Measurements from ENCODE around the gene NCOA4. TPM values are rescaled to one million over a fixed set of nuclear protein-coding genes. Genes with fewer than 3 reads are reported as not detected.

The NCOA4 gene
- total RNA-seq, 2 donors from 2014 or later: 60.2 to 80.1 TPM

- intact Hi-C loops (cut with DNase I): no loop called here
- 3 to 6% methylated on average over 6 of the region's 6 CpGs for WGBS, 2 donors
- Histone ChIP-seq H3K4me3 (no peak overlapping the region), H3K9me3 (no peaks in the 10 kb centered on the region), H3K4me1 (peaks cover 73% of the 10 kb centered on the region), H3K27me3 (no peaks in the 10 kb centered on the region), H3K27ac (peak overlapping the region in 3 of 4 donors; percentile 90 to 94 (median 94)), H3K36me3 (replicated peaks in 1 of 2; ENCODE audit: insufficient read depth in 1 of 2, low read depth in 2 of 2) (no peaks in the 10 kb centered on the region)
- ATAC-seq (peak; percentile 69), DNase-seq (peak; percentile 51 to 81 (median 64))
- TF ChIP-seq, protein P1, sequence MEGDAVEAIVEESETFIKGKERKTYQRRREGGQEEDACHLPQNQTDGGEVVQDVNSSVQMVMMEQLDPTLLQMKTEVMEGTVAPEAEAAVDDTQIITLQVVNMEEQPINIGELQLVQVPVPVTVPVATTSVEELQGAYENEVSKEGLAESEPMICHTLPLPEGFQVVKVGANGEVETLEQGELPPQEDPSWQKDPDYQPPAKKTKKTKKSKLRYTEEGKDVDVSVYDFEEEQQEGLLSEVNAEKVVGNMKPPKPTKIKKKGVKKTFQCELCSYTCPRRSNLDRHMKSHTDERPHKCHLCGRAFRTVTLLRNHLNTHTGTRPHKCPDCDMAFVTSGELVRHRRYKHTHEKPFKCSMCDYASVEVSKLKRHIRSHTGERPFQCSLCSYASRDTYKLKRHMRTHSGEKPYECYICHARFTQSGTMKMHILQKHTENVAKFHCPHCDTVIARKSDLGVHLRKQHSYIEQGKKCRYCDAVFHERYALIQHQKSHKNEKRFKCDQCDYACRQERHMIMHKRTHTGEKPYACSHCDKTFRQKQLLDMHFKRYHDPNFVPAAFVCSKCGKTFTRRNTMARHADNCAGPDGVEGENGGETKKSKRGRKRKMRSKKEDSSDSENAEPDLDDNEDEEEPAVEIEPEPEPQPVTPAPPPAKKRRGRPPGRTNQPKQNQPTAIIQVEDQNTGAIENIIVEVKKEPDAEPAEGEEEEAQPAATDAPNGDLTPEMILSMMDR (IDR thresholded peaks at IDR 0.05): peak; percentile 29 to 86 (median 82)
- no peak for TF ChIP-seq POLR2A (IDR thresholded peaks at IDR 0.05)
Measured at GRCh38 chr10:46028584-46029460, 1.6 kb downstream of the NCOA4 start.

- no peak overlapping the region for H3K4me3 ChIP-seq
- no peak overlapping the region for H3K27ac ChIP-seq
- DNase-seq: no peak
- TF ChIP-seq, protein P1 (IDR thresholded peaks at IDR 0.05): no peak
- TF ChIP-seq POLR2A (IDR thresholded peaks at IDR 0.05): no peak
- no peaks in the 10 kb centered on the region for H3K36me3 ChIP-seq (replicated peaks in 1 of 2; ENCODE audit: insufficient read depth in 1 of 2, low read depth in 2 of 2)
- no peak for ATAC-seq
- H3K9me3 ChIP-seq: no peaks in the 10 kb centered on the region
- peaks cover 85% of the 10 kb centered on the region for H3K4me1 ChIP-seq
- no peaks in the 10 kb centered on the region for H3K27me3 ChIP-seq
- intact Hi-C loops (cut with DNase I): no loop called here
Measured at GRCh38 chr10:46026106-46026505, 4.3 kb downstream of the NCOA4 start.

DNA sequence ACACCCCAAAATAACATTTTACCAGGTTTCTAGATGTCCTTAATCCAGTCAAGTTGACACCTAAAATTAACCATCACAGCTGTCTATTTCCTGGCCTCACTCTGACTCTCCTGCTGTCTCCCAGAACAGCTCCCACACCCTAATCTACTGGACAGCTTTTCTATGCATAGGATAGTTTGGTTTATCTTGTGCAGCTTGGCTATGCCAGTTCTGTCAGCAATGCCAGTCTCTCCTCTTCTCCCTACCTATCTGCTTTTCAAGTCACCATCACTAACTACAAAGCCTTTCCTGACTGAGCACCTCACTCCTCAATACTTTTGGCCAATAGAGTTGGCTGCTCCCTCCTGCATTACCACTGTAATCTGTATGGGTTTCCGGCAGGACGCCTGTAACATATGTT is 5.0 kb downstream of the NCOA4 start:
- intact Hi-C loops (cut with DNase I): no loop called here
- Histone ChIP-seq H3K27ac (peak overlapping the region in 1 of 4 donors; percentile 32), H3K4me3 (no peak overlapping the region), H3K4me1 (peaks cover 87% of the 10 kb centered on the region), H3K36me3 (replicated peaks in 1 of 2; ENCODE audit: insufficient read depth in 1 of 2, low read depth in 2 of 2) (no peaks in the 10 kb centered on the region), H3K9me3 (no peaks in the 10 kb centered on the region), H3K27me3 (no peaks in the 10 kb centered on the region)
- DNase-seq (no peak), ATAC-seq (no peak)
- no peak for TF ChIP-seq POLR2A (IDR thresholded peaks at IDR 0.05)
- TF ChIP-seq, protein P1 (IDR thresholded peaks at IDR 0.05): no peak
- WGBS, 2 donors: 57 to 59% methylated on average over 2 of the region's 2 CpGs

DNA sequence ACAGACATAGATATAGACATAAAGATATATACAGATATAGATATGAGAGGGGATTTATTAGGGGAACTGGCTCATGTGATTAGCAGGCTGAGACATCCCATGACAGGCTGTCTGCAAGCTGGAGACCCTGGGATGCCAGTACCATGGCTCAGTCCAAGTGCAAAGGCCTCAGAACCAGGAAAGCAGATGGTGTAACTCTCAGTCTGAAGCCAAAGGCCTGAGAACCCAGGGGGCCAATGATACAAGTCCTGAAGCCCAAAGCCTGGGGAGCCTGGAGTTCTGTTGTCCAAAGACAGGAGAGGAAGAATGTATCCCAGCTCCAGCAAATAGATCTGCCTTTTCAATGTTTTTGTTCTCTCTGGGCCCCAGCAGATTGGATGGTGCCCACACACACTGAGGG is 5.5 kb downstream of the NCOA4 start:
- intact Hi-C loops (cut with DNase I): no loop called here
- Histone ChIP-seq H3K36me3 (replicated peaks in 1 of 2; ENCODE audit: insufficient read depth in 1 of 2, low read depth in 2 of 2) (no peaks in the 10 kb centered on the region), H3K27ac (peak overlapping the region in 2 of 4 donors; percentile 32 to 93), H3K4me1 (peaks cover 91% of the 10 kb centered on the region), H3K4me3 (no peak overlapping the region), H3K9me3 (no peaks in the 10 kb centered on the region), H3K27me3 (no peaks in the 10 kb centered on the region)
- no peak for ATAC-seq
- DNase-seq: no peak
- TF ChIP-seq POLR2A (IDR thresholded peaks at IDR 0.05): no peak
- TF ChIP-seq, protein P1 (IDR thresholded peaks at IDR 0.05): no peak

Measured in body of pancreas (tissue), 4 donors.